Measurements from ENCODE around the gene OR52E6. TPM values are rescaled to one million over a fixed set of nuclear protein-coding genes. Genes with fewer than 3 reads are reported as not detected.

Gene OR52E6
- not detected for polyA plus RNA-seq (2013, experiment 1 of 2)
- not detected for polyA plus RNA-seq (2013, experiment 2 of 2)

GRCh38 chr11:5841797-5842196 lies at the start of gene OR52E6:
Gene OR52E6, minus strand, starts transcription at chr11:5841897. Its CDS starts 0 bp downstream, at chr11:5841897.
- WGBS, 2 donors (ENCODE audit: extremely low coverage in 2 of 2, insufficient read length in 2 of 2, insufficient replicate concordance in 1 of 2) = no CpG with 5 or more reads among the region's 1 CpG
- Histone ChIP-seq H2BK15ac (ENCODE audit: low read length) (no peak within 1 kb of the TSS), H3K36me3 (replicated peaks in 1 of 2; ENCODE audit: control insufficient read depth in 2 of 2, insufficient read depth in 2 of 2, low read length in 2 of 2) (no peaks in the 10 kb centered on the region), H3K4ac (ENCODE audit: low read length) (no peak within 1 kb of the TSS), H3K79me1 (ENCODE audit: low read depth, low read length) (no peaks in the 10 kb centered on the region), H3K14ac (ENCODE audit: low read length) (no peak within 1 kb of the TSS), H2BK120ac (ENCODE audit: low read depth, low read length) (no peak within 1 kb of the TSS), H3K9ac (ENCODE audit: low read depth, low read length, poor library complexity) (no peak within 1 kb of the TSS), H3K23ac (ENCODE audit: low read depth, low read length, poor library complexity) (no peak within 1 kb of the TSS), H2BK5ac (ENCODE audit: low read length) (no peak within 1 kb of the TSS), H2BK12ac (ENCODE audit: low read length) (no peak within 1 kb of the TSS), H3K4me2 (ENCODE audit: insufficient read depth, low read length, poor library complexity, severe bottlenecking) (no peak within 1 kb of the TSS), H3K4me3 (ENCODE audit: low read length in 2 of 2) (no peak within 1 kb of the TSS), H3K27ac (replicated peaks; ENCODE audit: low read length) (no peak within 1 kb of the TSS), H3K18ac (ENCODE audit: low read length) (no peak within 1 kb of the TSS), H3K4me1 (ENCODE audit: control insufficient read depth in 2 of 2, insufficient read depth in 1 of 2, low read depth in 1 of 2, low read length in 2 of 2) (no peaks in the 10 kb centered on the region), H3K27me3 (ENCODE audit: control insufficient read depth in 3 of 3, insufficient read depth in 3 of 3, low read depth in 1 of 3, low read length in 3 of 3) (no peaks in the 10 kb centered on the region), H3K9me3 (replicated peaks in 1 of 2; ENCODE audit: control insufficient read depth in 2 of 2, insufficient read depth in 1 of 2, low read depth in 1 of 2, low read length in 2 of 2) (no peaks in the 10 kb centered on the region), H4K91ac (ENCODE audit: low read depth, low read length, poor library complexity) (no peak within 1 kb of the TSS), H4K8ac (ENCODE audit: low read depth, low read length) (no peak within 1 kb of the TSS), H2AFZ (ENCODE audit: low read length) (no peak within 1 kb of the TSS), H2AK5ac (ENCODE audit: low read depth, low read length) (no peak within 1 kb of the TSS)
- DNase-seq (ENCODE audit: low spot score) = no peak

GRCh38 chr11:5891216-5891800 lies 49.6 kb upstream of the OR52E6 start:
- H3K4ac ChIP-seq (ENCODE audit: low read length) = no peak overlapping the region
- H3K4me2 ChIP-seq (ENCODE audit: insufficient read depth, low read length, poor library complexity, severe bottlenecking) = no peak overlapping the region
- H2BK120ac ChIP-seq (ENCODE audit: low read depth, low read length) = no peak overlapping the region
- H2BK12ac ChIP-seq (ENCODE audit: low read length) = no peak overlapping the region
- DNase-seq (ENCODE audit: low spot score) = no peak
- no peak overlapping the region for H3K27ac ChIP-seq (replicated peaks; ENCODE audit: low read length)
- no peaks in the 10 kb centered on the region for H3K27me3 ChIP-seq (ENCODE audit: control insufficient read depth in 3 of 3, insufficient read depth in 3 of 3, low read depth in 1 of 3, low read length in 3 of 3)
- H2AFZ ChIP-seq (ENCODE audit: low read length) = no peak overlapping the region
- H2BK15ac ChIP-seq (ENCODE audit: low read length) = no peak overlapping the region
- no peaks in the 10 kb centered on the region for H3K79me1 ChIP-seq (ENCODE audit: low read depth, low read length)
- H3K9ac ChIP-seq (ENCODE audit: low read depth, low read length, poor library complexity) = no peak overlapping the region
- H3K23ac ChIP-seq (ENCODE audit: low read depth, low read length, poor library complexity) = no peak overlapping the region
- no CpG with 5 or more reads among the region's 4 CpGs for WGBS, 2 donors (ENCODE audit: extremely low coverage in 2 of 2, insufficient read length in 2 of 2, insufficient replicate concordance in 1 of 2)
- H3K4me1 ChIP-seq (ENCODE audit: control insufficient read depth in 2 of 2, insufficient read depth in 1 of 2, low read depth in 1 of 2, low read length in 2 of 2) = no peaks in the 10 kb centered on the region
- H3K4me3 ChIP-seq (ENCODE audit: low read length in 2 of 2) = no peak overlapping the region
- H4K91ac ChIP-seq (ENCODE audit: low read depth, low read length, poor library complexity) = no peak overlapping the region
- no peaks in the 10 kb centered on the region for H3K36me3 ChIP-seq (replicated peaks in 1 of 2; ENCODE audit: control insufficient read depth in 2 of 2, insufficient read depth in 2 of 2, low read length in 2 of 2)
- H2BK5ac ChIP-seq (ENCODE audit: low read length) = no peak overlapping the region
- H3K9me3 ChIP-seq (replicated peaks in 1 of 2; ENCODE audit: control insufficient read depth in 2 of 2, insufficient read depth in 1 of 2, low read depth in 1 of 2, low read length in 2 of 2) = no peaks in the 10 kb centered on the region
- H3K18ac ChIP-seq (ENCODE audit: low read length) = no peak overlapping the region
- no peak overlapping the region for H2AK5ac ChIP-seq (ENCODE audit: low read depth, low read length)
- no peak overlapping the region for H3K14ac ChIP-seq (ENCODE audit: low read length)
- no peak overlapping the region for H4K8ac ChIP-seq (ENCODE audit: low read depth, low read length)

- WGBS, 2 donors (ENCODE audit: extremely low coverage in 2 of 2, insufficient read length in 2 of 2, insufficient replicate concordance in 1 of 2) = no CpG with 5 or more reads among the region's 1 CpG
- Histone ChIP-seq H3K4ac (ENCODE audit: low read length) (no peak overlapping the region), H3K27ac (replicated peaks; ENCODE audit: low read length) (no peak overlapping the region)
These were observed 46.0 kb upstream of the OR52E6 start for GRCh38 chr11:5887661-5888060.

GRCh38 chr11:5887172-5887571 lies 45.5 kb upstream of the OR52E6 start:
- H3K4me2 ChIP-seq (ENCODE audit: insufficient read depth, low read length, poor library complexity, severe bottlenecking) = no peak overlapping the region
- DNase-seq (ENCODE audit: low spot score) = no peak
- no peak overlapping the region for H2BK120ac ChIP-seq (ENCODE audit: low read depth, low read length)
- no peak overlapping the region for H3K23ac ChIP-seq (ENCODE audit: low read depth, low read length, poor library complexity)
- H3K4ac ChIP-seq (ENCODE audit: low read length) = no peak overlapping the region
- no peaks in the 10 kb centered on the region for H3K79me1 ChIP-seq (ENCODE audit: low read depth, low read length)
- no peaks in the 10 kb centered on the region for H3K27me3 ChIP-seq (ENCODE audit: control insufficient read depth in 3 of 3, insufficient read depth in 3 of 3, low read depth in 1 of 3, low read length in 3 of 3)
- H2BK12ac ChIP-seq (ENCODE audit: low read length) = no peak overlapping the region
- H4K91ac ChIP-seq (ENCODE audit: low read depth, low read length, poor library complexity) = no peak overlapping the region
- H3K27ac ChIP-seq (replicated peaks; ENCODE audit: low read length) = no peak overlapping the region
- H3K4me1 ChIP-seq (ENCODE audit: control insufficient read depth in 2 of 2, insufficient read depth in 1 of 2, low read depth in 1 of 2, low read length in 2 of 2) = no peaks in the 10 kb centered on the region
- no peak overlapping the region for H3K4me3 ChIP-seq (ENCODE audit: low read length in 2 of 2)
- H2BK5ac ChIP-seq (ENCODE audit: low read length) = no peak overlapping the region
- H4K8ac ChIP-seq (ENCODE audit: low read depth, low read length) = no peak overlapping the region
- H3K36me3 ChIP-seq (replicated peaks in 1 of 2; ENCODE audit: control insufficient read depth in 2 of 2, insufficient read depth in 2 of 2, low read length in 2 of 2) = no peaks in the 10 kb centered on the region
- no peak overlapping the region for H2AK5ac ChIP-seq (ENCODE audit: low read depth, low read length)
- H2BK15ac ChIP-seq (ENCODE audit: low read length) = no peak overlapping the region
- no peaks in the 10 kb centered on the region for H3K9me3 ChIP-seq (replicated peaks in 1 of 2; ENCODE audit: control insufficient read depth in 2 of 2, insufficient read depth in 1 of 2, low read depth in 1 of 2, low read length in 2 of 2)
- no peak overlapping the region for H2AFZ ChIP-seq (ENCODE audit: low read length)
- no CpG with 5 or more reads among the region's 3 CpGs for WGBS, 2 donors (ENCODE audit: extremely low coverage in 2 of 2, insufficient read length in 2 of 2, insufficient replicate concordance in 1 of 2)
- no peak overlapping the region for H3K9ac ChIP-seq (ENCODE audit: low read depth, low read length, poor library complexity)
- no peak overlapping the region for H3K14ac ChIP-seq (ENCODE audit: low read length)
- H3K18ac ChIP-seq (ENCODE audit: low read length) = no peak overlapping the region

More at GRCh38 chr11:5887661-5888060, 46.0 kb upstream of the OR52E6 start:
- no peak overlapping the region for H2BK120ac ChIP-seq (ENCODE audit: low read depth, low read length)
- no peak overlapping the region for H2AK5ac ChIP-seq (ENCODE audit: low read depth, low read length)
- no peak overlapping the region for H3K14ac ChIP-seq (ENCODE audit: low read length)
- H3K9ac ChIP-seq (ENCODE audit: low read depth, low read length, poor library complexity) = no peak overlapping the region
- no peak for DNase-seq (ENCODE audit: low spot score)
- no peak overlapping the region for H2AFZ ChIP-seq (ENCODE audit: low read length)
- no peak overlapping the region for H2BK12ac ChIP-seq (ENCODE audit: low read length)
- no peak overlapping the region for H4K91ac ChIP-seq (ENCODE audit: low read depth, low read length, poor library complexity)
- no peaks in the 10 kb centered on the region for H3K27me3 ChIP-seq (ENCODE audit: control insufficient read depth in 3 of 3, insufficient read depth in 3 of 3, low read depth in 1 of 3, low read length in 3 of 3)
- no peak overlapping the region for H4K8ac ChIP-seq (ENCODE audit: low read depth, low read length)
- no peak overlapping the region for H3K4me2 ChIP-seq (ENCODE audit: insufficient read depth, low read length, poor library complexity, severe bottlenecking)
- H3K79me1 ChIP-seq (ENCODE audit: low read depth, low read length) = no peaks in the 10 kb centered on the region
- no peaks in the 10 kb centered on the region for H3K36me3 ChIP-seq (replicated peaks in 1 of 2; ENCODE audit: control insufficient read depth in 2 of 2, insufficient read depth in 2 of 2, low read length in 2 of 2)
- no peak overlapping the region for H3K18ac ChIP-seq (ENCODE audit: low read length)
- no peaks in the 10 kb centered on the region for H3K9me3 ChIP-seq (replicated peaks in 1 of 2; ENCODE audit: control insufficient read depth in 2 of 2, insufficient read depth in 1 of 2, low read depth in 1 of 2, low read length in 2 of 2)
- no peak overlapping the region for H3K4me3 ChIP-seq (ENCODE audit: low read length in 2 of 2)
- no peak overlapping the region for H2BK5ac ChIP-seq (ENCODE audit: low read length)
- H2BK15ac ChIP-seq (ENCODE audit: low read length) = no peak overlapping the region
- no peaks in the 10 kb centered on the region for H3K4me1 ChIP-seq (ENCODE audit: control insufficient read depth in 2 of 2, insufficient read depth in 1 of 2, low read depth in 1 of 2, low read length in 2 of 2)
- H3K23ac ChIP-seq (ENCODE audit: low read depth, low read length, poor library complexity) = no peak overlapping the region

Data from neuronal stem cell (in vitro differentiated cells).